GM11168 (cell line): ENCODE data around the gene MS4A5.

Source experiments
- in situ Hi-C: fragments of 300-500 bp; cut with MboI; formaldehyde crosslinking; loops from one replicate; pipeline ENCODE4 v1.12.0; 2022; ENCODE audit warnings: low sequenced_read_pairs; ENCODE audit not compliant: unreplicated experiment

MS4A5 gene

DNA sequence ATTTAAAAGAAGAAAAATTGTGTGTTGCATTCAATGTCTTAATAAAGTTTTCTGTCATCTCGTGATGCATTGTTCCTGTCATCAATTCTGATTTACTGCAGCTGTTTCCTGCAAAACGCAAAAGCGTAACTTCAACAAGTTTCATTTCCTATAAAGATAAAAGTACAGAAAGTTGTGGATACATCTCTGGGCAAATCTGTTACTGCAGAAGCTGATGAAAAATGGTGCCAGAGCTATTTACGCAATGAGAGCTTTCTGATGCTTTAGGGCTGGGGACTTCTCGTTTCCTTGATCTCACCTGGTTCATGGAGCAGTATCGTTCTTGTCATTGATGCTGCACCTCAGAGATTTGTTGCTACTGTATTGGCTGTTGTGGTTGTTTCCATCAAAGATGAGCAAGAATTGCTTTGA, 47.7 kb downstream of the MS4A5 start:
- in situ Hi-C loops = no loop called here

DNA sequence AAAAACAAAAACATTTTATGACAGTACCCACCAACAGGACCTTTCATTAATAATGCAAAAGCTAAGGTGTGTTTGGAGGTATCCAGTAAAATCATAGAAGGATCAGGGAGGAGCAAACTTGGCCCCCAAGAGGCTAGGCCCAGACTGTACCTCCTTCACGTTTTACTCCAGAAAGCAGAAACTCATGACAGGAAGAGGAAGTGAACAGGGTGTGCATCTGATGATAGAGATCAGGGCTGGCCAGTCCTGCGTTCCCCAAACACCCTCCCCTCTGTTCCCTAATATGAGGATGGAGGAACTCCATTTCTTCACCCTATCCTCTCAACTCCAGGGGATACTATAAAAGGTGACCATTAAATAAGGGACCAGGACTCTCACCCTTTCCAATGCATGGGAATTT, 53.0 kb downstream of the MS4A5 start:
- in situ Hi-C loops = loop anchor here (5.0 to 10.0 kb wide), 2 partner anchors 120 to 132 kb away; no protein-coding TSS in a partner anchor

GRCh38 chr11:60485987-60486386, 56.6 kb downstream of the MS4A5 start:
- in situ Hi-C loops = loop anchor here (10.0 kb wide), 1 partner anchor 129 kb away; no protein-coding TSS in a partner anchor

GRCh38 chr11:60492488-60493009, 63.2 kb downstream of the MS4A5 start, which contains the start of gene MS4A12:
TSS of gene MS4A12 (plus strand) at chr11:60492778. CDS start at chr11:60497319, 4,541 bp downstream.
- in situ Hi-C loops = loop anchor here (10.0 kb wide), 1 partner anchor 218 kb away; no protein-coding TSS in a partner anchor

GRCh38 chr11:60493454-60493853, 64.1 kb downstream of the MS4A5 start:
- in situ Hi-C loops = loop anchor here (10.0 kb wide), 1 partner anchor 219 kb away; no protein-coding TSS in a partner anchor
